Measurements from ENCODE around the gene VLDLR. TPM values are rescaled to one million over a fixed set of nuclear protein-coding genes. Genes with fewer than 3 reads are reported as not detected.

Gene VLDLR
- total RNA-seq, 2 experiments from 2014 or later: 0.06 to 0.15 TPM

DNA sequence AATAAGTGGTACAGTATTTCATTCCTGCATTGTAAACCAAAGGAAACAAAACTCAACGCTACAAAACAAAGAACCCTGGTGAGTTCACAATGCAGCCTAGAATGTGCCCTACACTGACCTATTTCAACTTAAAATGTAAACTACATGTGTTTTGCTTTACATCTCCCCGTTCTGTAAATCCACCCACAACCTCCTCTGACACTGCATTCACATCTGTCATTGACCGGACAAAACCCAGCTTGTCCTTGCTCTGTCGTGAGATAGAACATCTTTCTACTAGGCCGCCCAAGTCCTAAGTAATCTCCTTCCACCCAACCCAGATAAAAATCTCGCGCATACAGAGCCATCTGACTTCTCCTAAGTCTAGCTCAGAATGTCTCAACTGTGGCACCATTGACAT, 6.1 kb upstream of the VLDLR start:
- H3K4me2 ChIP-seq (ENCODE audit: low read length): no peak overlapping the region
- H3K4me1 ChIP-seq (ENCODE audit: insufficient read depth, low read length, poor library complexity, severe bottlenecking): no peaks in the 10 kb centered on the region
- H3K79me2 ChIP-seq (ENCODE audit: insufficient read depth, low read depth, low read length): no peaks in the 10 kb centered on the region
- TF ChIP-seq EZH2phosphoT487 (IDR thresholded peaks at IDR 0.05; ENCODE audit: borderline replicate concordance, low read depth, low read length): no peak
- TF ChIP-seq, protein P1, sequence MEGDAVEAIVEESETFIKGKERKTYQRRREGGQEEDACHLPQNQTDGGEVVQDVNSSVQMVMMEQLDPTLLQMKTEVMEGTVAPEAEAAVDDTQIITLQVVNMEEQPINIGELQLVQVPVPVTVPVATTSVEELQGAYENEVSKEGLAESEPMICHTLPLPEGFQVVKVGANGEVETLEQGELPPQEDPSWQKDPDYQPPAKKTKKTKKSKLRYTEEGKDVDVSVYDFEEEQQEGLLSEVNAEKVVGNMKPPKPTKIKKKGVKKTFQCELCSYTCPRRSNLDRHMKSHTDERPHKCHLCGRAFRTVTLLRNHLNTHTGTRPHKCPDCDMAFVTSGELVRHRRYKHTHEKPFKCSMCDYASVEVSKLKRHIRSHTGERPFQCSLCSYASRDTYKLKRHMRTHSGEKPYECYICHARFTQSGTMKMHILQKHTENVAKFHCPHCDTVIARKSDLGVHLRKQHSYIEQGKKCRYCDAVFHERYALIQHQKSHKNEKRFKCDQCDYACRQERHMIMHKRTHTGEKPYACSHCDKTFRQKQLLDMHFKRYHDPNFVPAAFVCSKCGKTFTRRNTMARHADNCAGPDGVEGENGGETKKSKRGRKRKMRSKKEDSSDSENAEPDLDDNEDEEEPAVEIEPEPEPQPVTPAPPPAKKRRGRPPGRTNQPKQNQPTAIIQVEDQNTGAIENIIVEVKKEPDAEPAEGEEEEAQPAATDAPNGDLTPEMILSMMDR (conservative IDR thresholded peaks at IDR 0.05; ENCODE audit: low read length): no peak
- H3K9me2 ChIP-seq (ENCODE audit: insufficient read depth, low read length): no peaks in the 10 kb centered on the region
- DNase-seq (ENCODE audit: low spot score): no peak
- H3K9me3 ChIP-seq (ENCODE audit: low read length): no peaks in the 10 kb centered on the region
- no peak overlapping the region for H2AFZ ChIP-seq (ENCODE audit: low read length)
- ChIA-PET CTCF (ENCODE audit: unreplicated experiment) (no interaction called here), POLR2A (no interaction called here)
- H3K36me3 ChIP-seq (ENCODE audit: insufficient read depth, low read length): no peaks in the 10 kb centered on the region
- BruUV-seq (replicated peaks): no TSS peak
- no peaks in the 10 kb centered on the region for H4K20me1 ChIP-seq (ENCODE audit: insufficient read depth, low read length)
- no peak overlapping the region for H3K27ac ChIP-seq (ENCODE audit: low read depth, low read length, poor library complexity, severe bottlenecking)
- H3K4me3 ChIP-seq (ENCODE audit: low read depth, low read length, poor library complexity, severe bottlenecking): no peak overlapping the region
- intact Hi-C loops (cut with micrococcal nuclease; ENCODE audit: unreplicated experiment): no loop called here

DNA sequence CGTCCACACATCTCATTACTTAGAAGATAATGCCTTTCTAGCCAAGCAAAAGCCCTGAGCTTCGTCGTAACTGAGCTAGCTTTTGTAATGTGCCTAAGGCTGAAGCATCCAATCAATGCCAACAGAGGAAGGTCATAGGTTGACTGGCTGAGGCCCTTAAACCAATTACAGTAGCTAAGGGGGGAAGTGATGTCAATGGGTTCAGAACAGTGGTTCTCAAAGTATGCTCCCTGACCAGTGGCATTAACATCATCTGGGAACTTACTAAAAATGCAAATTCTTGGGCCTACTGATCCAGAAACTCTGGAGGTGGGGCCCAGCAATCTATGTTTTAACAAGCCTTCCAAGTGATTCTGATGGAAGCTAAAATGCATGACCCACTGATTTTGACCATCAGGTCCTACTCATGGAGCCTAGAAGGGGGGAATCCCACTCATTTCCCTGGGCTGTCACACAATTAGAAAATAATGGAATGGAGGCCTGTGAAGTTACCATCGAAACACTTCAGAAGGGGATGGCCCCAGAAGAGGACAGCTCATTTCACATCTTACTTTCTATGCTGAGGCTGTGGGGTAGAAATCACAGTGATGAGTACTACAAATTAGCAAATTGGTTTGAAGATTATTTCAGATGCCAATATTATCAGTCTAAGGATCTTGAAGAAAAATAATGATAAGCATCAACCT, 4.8 kb upstream of the VLDLR start:
- H3K27ac ChIP-seq (ENCODE audit: low read depth, low read length, poor library complexity, severe bottlenecking): no peak overlapping the region
- H3K9me2 ChIP-seq (ENCODE audit: insufficient read depth, low read length): no peaks in the 10 kb centered on the region
- H3K4me2 ChIP-seq (ENCODE audit: low read length): no peak overlapping the region
- H3K4me1 ChIP-seq (ENCODE audit: insufficient read depth, low read length, poor library complexity, severe bottlenecking): no peaks in the 10 kb centered on the region
- no peak for DNase-seq (ENCODE audit: low spot score)
- no peak for TF ChIP-seq EZH2phosphoT487 (IDR thresholded peaks at IDR 0.05; ENCODE audit: borderline replicate concordance, low read depth, low read length)
- TF ChIP-seq, protein P1 (conservative IDR thresholded peaks at IDR 0.05; ENCODE audit: low read length): no peak
- POLR2A ChIA-PET: no interaction called here
- no peaks in the 10 kb centered on the region for H3K9me3 ChIP-seq (ENCODE audit: low read length)
- no TSS peak for BruUV-seq (replicated peaks)
- no peak overlapping the region for H2AFZ ChIP-seq (ENCODE audit: low read length)
- H4K20me1 ChIP-seq (ENCODE audit: insufficient read depth, low read length): no peaks in the 10 kb centered on the region
- no peak overlapping the region for H3K4me3 ChIP-seq (ENCODE audit: low read depth, low read length, poor library complexity, severe bottlenecking)
- H3K79me2 ChIP-seq (ENCODE audit: insufficient read depth, low read depth, low read length): no peaks in the 10 kb centered on the region
- intact Hi-C loops (cut with micrococcal nuclease; ENCODE audit: unreplicated experiment): no loop called here
- CTCF ChIA-PET (ENCODE audit: unreplicated experiment): no interaction called here
- H3K36me3 ChIP-seq (ENCODE audit: insufficient read depth, low read length): no peaks in the 10 kb centered on the region

DNA sequence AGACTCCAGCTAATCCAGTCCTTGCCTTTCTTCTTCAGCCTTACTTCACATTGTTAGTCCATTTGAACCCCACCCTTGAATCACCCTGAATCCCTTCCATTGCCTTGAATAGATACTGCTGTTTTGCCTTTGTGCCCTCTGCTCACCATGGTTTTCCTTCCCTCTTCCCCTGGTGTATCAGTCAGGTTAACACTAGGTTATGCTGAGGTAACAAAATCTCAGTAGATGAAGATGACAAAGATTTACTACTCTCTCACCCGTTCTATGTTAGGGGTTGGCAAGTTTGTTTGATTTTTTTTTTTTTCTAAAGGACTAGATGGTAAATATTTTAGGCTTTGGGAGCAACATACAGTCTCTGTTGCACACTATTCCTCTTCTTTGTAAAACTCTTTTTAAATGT, 3.3 kb upstream of the VLDLR start:
- BruUV-seq (replicated peaks): no TSS peak
- H3K4me1 ChIP-seq (ENCODE audit: insufficient read depth, low read length, poor library complexity, severe bottlenecking): no peaks in the 10 kb centered on the region
- no peak overlapping the region for H3K27ac ChIP-seq (ENCODE audit: low read depth, low read length, poor library complexity, severe bottlenecking)
- H3K4me2 ChIP-seq (ENCODE audit: low read length): no peak overlapping the region
- H3K4me3 ChIP-seq (ENCODE audit: low read depth, low read length, poor library complexity, severe bottlenecking): no peak overlapping the region
- no peak overlapping the region for H2AFZ ChIP-seq (ENCODE audit: low read length)
- H3K36me3 ChIP-seq (ENCODE audit: insufficient read depth, low read length): no peaks in the 10 kb centered on the region
- H3K9me2 ChIP-seq (ENCODE audit: insufficient read depth, low read length): no peaks in the 10 kb centered on the region
- intact Hi-C loops (cut with micrococcal nuclease; ENCODE audit: unreplicated experiment): no loop called here
- H3K9me3 ChIP-seq (ENCODE audit: low read length): no peaks in the 10 kb centered on the region
- H3K79me2 ChIP-seq (ENCODE audit: insufficient read depth, low read depth, low read length): no peaks in the 10 kb centered on the region
- H4K20me1 ChIP-seq (ENCODE audit: insufficient read depth, low read length): no peaks in the 10 kb centered on the region
- TF ChIP-seq, protein P1 (conservative IDR thresholded peaks at IDR 0.05; ENCODE audit: low read length): no peak
- no peak for TF ChIP-seq EZH2phosphoT487 (IDR thresholded peaks at IDR 0.05; ENCODE audit: borderline replicate concordance, low read depth, low read length)
- DNase-seq (ENCODE audit: low spot score): no peak
- ChIA-PET POLR2A (interaction anchor here (0.7 kb wide), 1 partner anchor 38 kb away, joined by 3 read pairs; no protein-coding TSS in a partner anchor), CTCF (ENCODE audit: unreplicated experiment) (interaction anchor here (0.6 to 1.0 kb wide), 2 partner anchors 26 to 427 kb away, joined by 3 to 4 read pairs; no protein-coding TSS in a partner anchor)

All from OCI-LY7 (cell line).